ENCODE measurements around the gene TMF1. TPM values are rescaled to one million over a fixed set of nuclear protein-coding genes. Genes with fewer than 3 reads are reported as not detected.

TMF1 gene
- total RNA-seq, 1 donor from 2014 or later = 34.6 TPM

DNA sequence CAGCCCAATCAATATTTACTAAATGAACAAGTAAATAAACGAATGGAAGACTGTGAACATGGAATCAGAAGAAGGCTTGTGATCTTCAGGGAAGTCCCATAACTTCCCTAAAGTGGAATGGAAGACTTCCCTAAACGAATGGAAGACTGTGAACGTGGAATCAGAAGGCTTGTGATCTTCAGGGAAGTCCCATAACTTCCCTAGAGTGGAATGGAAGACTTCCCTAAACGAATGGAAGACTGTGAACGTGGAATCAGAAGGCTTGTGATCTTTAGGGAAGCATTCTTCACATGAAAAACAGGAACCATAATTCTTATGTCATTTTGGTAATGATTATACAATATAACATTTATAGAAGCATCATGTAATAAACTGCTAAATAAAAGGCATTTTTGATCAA lies 77.4 kb downstream of the TMF1 start:
- Mint-ChIP-seq H3K9me3 (no peaks in the 10 kb centered on the region), H3K4me1 (ENCODE audit: unreplicated experiment) (no peaks in the 10 kb centered on the region), H3K36me3 (peaks cover 6% of the 10 kb centered on the region), H3K4me3 (no peak overlapping the region), H3K27ac (no peak overlapping the region), H3K27me3 (peaks cover 13% of the 10 kb centered on the region)
- TF ChIP-seq CTCF (conservative IDR thresholded peaks at IDR 0.05) = no peak
- DNase-seq (ENCODE audit: extremely low spot score, unreplicated experiment) = no peak

DNA sequence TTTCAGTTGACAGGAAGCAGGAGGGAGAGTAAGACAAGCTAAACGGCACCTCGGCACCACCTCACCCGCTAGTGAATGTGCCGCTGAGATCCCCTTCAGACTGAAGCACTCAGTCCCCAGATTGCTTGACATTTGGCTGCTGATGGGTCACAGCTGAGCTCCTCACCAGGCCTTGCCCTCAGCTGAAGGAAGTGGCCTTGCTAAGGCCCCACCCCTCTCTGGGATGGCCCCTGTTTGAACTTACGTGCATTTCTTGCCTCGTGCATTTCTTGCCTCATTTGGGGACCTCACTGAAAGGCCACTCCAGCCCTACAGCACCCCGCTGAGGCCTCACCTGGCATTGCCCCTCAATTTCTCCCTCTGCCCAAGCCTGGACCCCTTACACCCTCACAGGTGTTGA lies 78.5 kb downstream of the TMF1 start:
- DNase-seq (ENCODE audit: extremely low spot score, unreplicated experiment) = no peak
- Mint-ChIP-seq H3K4me3 (no peak overlapping the region), H3K36me3 (peaks cover 6% of the 10 kb centered on the region), H3K27me3 (peaks cover 21% of the 10 kb centered on the region), H3K27ac (no peak overlapping the region), H3K4me1 (ENCODE audit: unreplicated experiment) (no peaks in the 10 kb centered on the region), H3K9me3 (no peaks in the 10 kb centered on the region)
- no peak for TF ChIP-seq CTCF (conservative IDR thresholded peaks at IDR 0.05)

DNA sequence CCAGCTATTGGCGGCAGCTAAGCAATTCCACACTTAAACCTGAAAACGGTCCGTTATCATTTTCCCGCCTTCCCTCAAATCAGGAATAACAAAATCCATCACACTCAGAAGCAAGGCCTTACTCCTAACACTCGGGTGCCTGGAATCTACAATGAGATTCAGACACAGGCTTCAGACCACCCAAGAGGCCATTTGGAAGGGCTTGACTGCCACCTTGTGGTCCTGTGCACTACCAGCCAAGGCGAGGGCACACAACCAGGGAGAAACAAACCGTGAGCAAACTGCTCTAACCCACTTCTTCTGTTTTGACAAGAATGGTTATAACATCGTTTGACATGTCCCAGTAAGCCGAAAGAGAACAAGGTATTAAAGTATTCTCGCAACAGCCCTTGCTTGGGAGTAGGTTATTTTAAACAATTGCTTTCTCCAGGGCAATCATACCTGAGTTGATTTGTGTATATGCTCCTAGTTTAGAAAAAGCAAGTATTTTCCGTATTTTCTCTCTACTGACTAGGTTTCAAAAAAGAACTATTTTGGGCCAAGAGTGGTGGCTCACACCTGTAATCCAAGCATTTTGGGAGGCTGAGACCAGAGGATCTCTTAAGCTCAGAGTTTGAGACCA lies 79.7 kb downstream of the TMF1 start:
- peak; percentile 72 for DNase-seq (ENCODE audit: extremely low spot score, unreplicated experiment)
- no peak overlapping the region for H3K27ac Mint-ChIP-seq
- H3K4me1 Mint-ChIP-seq (ENCODE audit: unreplicated experiment) = no peaks in the 10 kb centered on the region
- H3K36me3 Mint-ChIP-seq = peaks cover 3% of the 10 kb centered on the region
- peak; percentile 92 for TF ChIP-seq CTCF (conservative IDR thresholded peaks at IDR 0.05)
- no peak overlapping the region for H3K4me3 Mint-ChIP-seq
- H3K9me3 Mint-ChIP-seq = no peaks in the 10 kb centered on the region
- peaks cover 22% of the 10 kb centered on the region for H3K27me3 Mint-ChIP-seq

Small RNA genes lying within 50 kb of the gene (microRNA-seq; reads per million reads assigned to microRNA genes)
- not detected for gene MIR3136

Other genes with a start within 250 kb of the TMF1 start
- gene TAFA4, start 119.8 kb downstream of the TMF1 start, total RNA-seq (ENCODE audit: low replicate concordance) = 0.31 and 0.63 TPM in 2 replicates
- 4.5 and 8.4 TPM in 2 replicates for gene EOGT, start 38.6 kb downstream of the TMF1 start, total RNA-seq (ENCODE audit: low replicate concordance)
- gene UBA3, start 28.0 kb upstream of the TMF1 start, total RNA-seq (ENCODE audit: low replicate concordance) = 55.4 and 68.5 TPM in 2 replicates
- 38.5 and 49.2 TPM in 2 replicates for gene ARL6IP5, start 32.6 kb upstream of the TMF1 start, total RNA-seq (ENCODE audit: low replicate concordance)
- gene LMOD3, start 70.3 kb upstream of the TMF1 start, total RNA-seq (ENCODE audit: low replicate concordance) = 0.12 TPM in 1 of 2 replicates, not detected in the other